Measurements from ENCODE around the gene TIMM23B. TPM values are rescaled to one million over a fixed set of nuclear protein-coding genes. Genes with fewer than 3 reads are reported as not detected.
"Not testable (repeated sequence)": the region's sequence is repeated elsewhere in the genome, so short reads cannot be mapped to it uniquely, and the experiment has no call there.

The TIMM23B gene
- total RNA-seq, 1 donor from 2014 or later = 24.3 TPM

DNA sequence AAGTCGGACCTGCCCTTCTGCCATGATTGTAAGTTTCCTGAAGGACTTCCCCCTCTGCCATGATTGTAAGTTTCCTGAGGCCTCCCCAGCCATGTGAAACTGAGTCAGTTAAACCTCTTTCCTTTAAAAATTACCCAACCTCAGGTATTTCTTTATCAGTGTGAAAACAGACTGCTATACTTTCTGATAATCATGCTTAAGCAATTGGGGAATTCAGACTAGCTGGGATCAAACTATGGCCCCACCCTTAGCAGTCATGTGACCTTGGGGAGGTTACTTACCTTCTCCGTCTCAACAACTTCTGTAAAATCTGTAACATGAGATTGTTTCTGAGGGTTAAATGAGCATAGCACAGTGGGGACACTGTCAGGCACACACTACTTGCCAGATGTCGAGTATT lies 45.4 kb downstream of the TIMM23B start:
- not testable (repeated sequence) for DNase-seq

DNA sequence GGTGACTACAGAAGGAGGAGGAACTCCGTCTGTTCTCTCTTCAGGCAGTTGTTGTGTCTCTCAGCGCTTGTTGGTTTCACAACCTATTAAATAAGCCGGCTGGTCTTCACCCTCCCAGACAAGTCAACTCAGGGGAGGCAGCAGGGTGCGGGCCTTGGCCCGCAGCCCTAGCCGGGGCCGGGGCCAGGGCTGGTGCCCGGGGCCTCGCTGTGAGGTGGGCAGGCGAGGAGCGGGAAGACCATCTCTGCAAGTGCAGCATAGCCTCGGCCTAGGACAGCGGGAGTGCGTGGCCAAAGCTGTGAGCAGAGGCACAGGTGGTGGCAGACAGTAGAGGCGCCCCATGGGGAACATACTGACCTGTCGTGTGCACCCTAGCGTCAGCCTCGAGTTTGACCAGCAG lies 46.5 kb downstream of the TIMM23B start, which contains the start of gene AGAP6:
AGAP6 (plus strand) TSS at position 31 of the 400 bp plus-strand sequence; CDS start at position 341, 310 bp downstream.
- not testable (repeated sequence) for DNase-seq

DNA sequence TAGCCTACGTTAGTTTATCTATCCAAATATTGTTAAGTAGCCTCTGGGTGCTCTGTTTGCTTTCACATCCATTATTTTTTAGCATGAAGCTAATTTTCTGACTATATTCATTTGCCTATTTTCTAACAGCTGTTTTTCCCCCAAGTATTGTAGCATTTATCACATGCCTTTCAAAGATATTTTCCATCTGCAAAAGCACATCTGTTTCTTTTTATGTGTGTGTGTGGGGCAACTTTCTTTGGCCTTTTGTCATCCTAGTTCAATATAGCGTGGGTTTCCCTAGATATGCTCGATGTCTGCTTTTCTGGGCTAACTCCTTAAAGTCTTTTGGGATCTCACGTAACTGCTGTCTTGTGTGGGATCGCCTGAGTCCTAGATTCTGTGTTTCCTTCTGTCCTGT lies 53.5 kb downstream of the TIMM23B start:
- DNase-seq = not testable (repeated sequence)

DNA sequence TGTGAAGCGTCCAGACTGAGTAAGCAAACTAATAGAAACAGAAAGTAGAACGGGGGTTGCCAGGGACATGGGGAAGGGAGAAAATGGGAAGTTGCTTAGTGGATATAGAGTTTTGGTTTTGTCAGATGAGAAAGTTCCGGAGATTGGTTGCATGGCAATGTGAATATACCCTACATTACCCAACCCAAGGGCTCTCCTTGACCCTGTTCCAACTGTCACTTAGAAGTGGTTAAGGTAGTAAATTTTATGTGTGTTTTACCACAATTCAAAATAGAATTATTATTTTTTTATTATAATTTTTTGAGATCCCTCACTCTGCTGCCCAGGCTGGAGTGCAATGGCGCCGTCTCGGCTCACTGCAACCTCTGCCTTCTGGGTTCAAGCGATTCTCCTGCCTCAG lies 72.2 kb downstream of the TIMM23B start:
- not testable (repeated sequence) for DNase-seq

DNA sequence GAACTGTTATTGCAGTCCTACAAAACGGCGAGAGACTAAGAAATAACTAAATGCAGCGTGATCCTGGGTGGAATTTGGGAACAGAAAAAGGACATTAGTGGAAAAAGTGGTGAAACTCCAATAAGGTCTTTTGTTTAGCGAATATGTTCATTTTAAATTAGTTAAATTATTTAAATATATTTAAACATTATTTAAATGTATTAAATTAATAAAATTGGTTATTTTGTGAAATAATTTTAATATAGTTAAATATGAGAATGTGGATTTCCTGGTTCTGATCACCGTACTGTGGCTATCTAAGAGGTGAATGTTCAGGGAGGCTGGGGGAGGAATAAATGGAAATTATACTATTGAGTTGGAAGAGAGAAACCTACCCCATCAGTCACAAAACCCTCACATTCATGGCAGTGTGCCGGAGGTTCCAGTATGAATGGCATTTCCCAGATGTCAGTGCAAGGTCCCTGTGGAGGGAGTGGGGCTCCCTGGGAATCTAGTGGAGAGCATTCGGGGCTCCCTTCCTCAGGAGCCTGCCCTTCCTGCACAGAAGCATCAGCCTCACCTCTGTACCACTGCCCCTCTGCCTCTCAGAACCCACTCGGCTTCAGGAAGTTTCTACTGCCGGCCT lies 73.9 kb downstream of the TIMM23B start:
- not testable (repeated sequence) for DNase-seq

DNA sequence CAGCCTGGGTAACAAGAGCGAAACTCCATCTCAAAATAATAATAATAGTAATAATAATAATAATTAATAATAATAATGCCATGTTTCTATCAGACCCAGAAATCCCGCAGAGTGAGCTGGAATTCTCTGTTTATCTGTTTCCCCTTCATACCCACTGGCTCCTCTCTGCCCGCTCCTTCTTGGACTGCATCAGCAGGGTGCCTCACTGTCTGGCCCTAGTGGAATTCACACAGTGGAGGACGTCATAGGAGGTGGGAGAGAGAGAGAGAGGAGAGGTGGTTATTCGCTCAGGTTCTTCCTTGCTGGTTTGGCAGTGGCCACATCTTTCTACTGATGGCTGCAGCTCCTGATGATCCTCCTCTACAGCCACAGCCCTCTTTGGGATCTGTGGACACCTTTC lies 75.1 kb downstream of the TIMM23B start:
- not testable (repeated sequence) for DNase-seq

DNA sequence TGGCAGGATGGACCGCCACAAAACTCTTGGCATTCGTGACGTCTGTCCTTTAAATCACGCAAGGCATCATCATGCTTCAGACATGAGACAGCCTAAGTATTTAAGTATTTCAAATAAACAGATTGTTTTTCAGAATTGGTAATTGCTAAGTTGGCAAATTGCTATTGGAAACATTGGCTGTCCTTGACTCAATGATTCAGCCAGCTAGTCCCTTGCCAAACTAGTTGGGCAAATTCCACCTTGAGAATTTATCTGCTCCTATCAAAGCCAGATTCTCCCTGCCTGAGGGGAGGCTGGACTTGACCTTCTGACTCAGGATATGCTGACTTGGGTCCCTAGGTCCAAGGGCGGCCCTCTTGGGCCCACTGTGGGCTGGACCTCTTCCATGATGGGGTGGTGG lies 75.8 kb downstream of the TIMM23B start:
- not testable (repeated sequence) for DNase-seq

DNA sequence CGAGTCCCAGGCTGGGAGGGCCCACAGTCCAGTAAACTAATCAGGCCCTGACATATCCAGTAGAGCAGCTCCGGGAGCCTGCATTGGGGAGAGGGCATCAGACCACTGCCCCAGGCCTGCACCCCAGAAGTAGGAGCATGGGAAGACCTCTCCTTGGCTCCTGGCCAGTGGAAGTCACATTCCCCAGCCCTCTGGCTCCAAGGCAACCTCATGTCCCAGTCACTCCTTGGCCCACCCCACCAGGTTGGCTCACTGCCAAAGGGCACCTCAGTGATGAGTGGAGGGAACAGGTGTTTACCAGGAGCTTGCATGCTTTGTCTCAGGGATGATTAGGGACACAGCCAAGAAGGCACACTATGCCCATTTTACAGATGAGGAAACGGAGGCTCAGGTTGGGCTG lies 77.4 kb downstream of the TIMM23B start:
- peak; percentile 18 for DNase-seq

DNA sequence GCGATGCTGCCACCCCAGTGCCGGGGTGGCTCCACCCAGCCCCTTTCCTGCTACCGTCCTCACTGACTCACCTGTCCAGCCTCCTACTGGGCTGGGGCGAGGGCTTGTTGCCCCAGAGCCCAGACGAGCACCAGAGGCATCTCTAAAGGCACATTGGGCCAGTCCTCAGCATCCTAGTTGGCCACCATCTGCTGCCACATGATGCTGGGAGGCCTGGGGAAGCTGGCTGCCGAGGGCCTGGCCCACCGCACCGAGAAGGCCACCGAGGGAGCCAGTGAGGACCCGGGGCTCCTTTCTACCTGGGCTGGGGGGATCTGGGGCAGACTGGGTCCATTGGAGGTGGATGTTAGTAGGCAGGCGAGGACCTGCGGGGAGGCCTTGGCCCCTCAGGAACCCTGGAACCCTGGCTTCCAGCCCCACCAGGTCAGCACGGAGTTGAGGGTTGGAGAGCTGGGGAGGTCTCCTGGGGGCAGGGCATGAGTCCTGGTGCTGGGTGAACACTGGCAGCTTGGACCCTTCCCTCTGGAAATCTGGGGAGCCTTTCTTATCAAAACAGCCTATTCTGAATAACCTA lies 78.7 kb downstream of the TIMM23B start:
- not testable (repeated sequence) for DNase-seq

DNA sequence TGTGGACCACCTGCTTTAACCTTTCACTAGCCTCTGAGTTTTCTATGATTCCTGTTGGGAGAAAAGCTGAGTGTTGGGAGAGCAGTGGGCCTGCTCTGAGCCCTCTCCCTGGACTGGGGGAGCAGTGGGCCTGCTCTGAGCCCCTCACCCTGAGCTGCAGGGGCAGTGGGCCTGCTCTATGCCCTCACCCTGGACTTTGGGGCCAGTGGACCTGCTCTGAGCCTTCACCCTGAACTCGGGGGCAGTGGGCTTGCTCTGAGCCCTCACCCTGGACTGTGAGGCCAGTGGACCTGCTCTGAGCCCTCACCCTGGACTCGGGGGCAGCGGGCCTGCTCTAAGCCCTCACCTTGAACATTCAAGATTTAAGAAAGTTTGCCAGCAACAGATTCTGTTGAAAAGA lies 79.8 kb downstream of the TIMM23B start:
- DNase-seq = no peak

Small RNAs within 50 kb of the gene (small RNA-seq; reads per million reads assigned to genes)
- not detected for gene RNA5SP317 (ENCODE audit: low replicate concordance)
- gene SNORA74C-2 (ENCODE audit: low replicate concordance) = not detected

Other genes with a start within 250 kb of the TIMM23B start
- gene OGDHL, start 179.7 kb upstream of the TIMM23B start, total RNA-seq = 1.4 TPM
- gene PARG, start within 50 bp of the TIMM23B start, total RNA-seq = 44.0 TPM
- gene AGAP6, start 46.4 kb downstream of the TIMM23B start, total RNA-seq = 4.3 TPM
- 52.6 TPM for gene WASHC2A, start 125.9 kb downstream of the TIMM23B start, total RNA-seq